BJ (cell line): Measurements from ENCODE around the gene NPBWR2. TPM values are rescaled to one million over a fixed set of nuclear protein-coding genes. Genes with fewer than 3 reads are reported as not detected.
"Not testable (repeated sequence)": the region's sequence is repeated elsewhere in the genome, so short reads cannot be mapped to it uniquely, and the experiment has no call there.

Experiments
- CTCF ChIA-PET: fragments of 350-600 bp; formaldehyde crosslinking; extraction: SDS; loops from one replicate; lab custom pipeline; 2021; ENCODE audit warnings: antibody characterized with exemption, inconsistent platforms; lab: Yijun Ruan, JAX
- POLR2A ChIA-PET: fragments of 300-600 bp; sonication (Branson Sonifier 250); formaldehyde crosslinking; extraction: SDS; loops from one replicate; lab custom pipeline; 2021; ENCODE audit warnings: antibody characterized with exemption; lab: Charles Lee
- DNase-seq: peaks from one replicate; pipeline ENCODE4 v3.0.0-alpha.2; 2011; ENCODE audit warnings: low read depth
- H3K27me3 ChIP-seq: 2 replicates; pipeline ENCODE4 v1.6.0; 2011; ENCODE audit warnings: low read length; ENCODE audit not compliant: control insufficient read depth, insufficient read depth
- H3K36me3 ChIP-seq: 2 replicates; pipeline ENCODE4 v1.5.1; 2011; ENCODE audit warnings: low read length; ENCODE audit not compliant: control insufficient read depth, insufficient read depth
- H3K4me3 ChIP-seq: 2 replicates; pipeline ENCODE4 v1.5.1; 2011; ENCODE audit warnings: low read depth, mild to moderate bottlenecking, control low read depth, low read length
- CTCF ChIP-seq: IDR thresholded peaks from 2 replicates; pipeline ENCODE4 v1.5.1; 2011; ENCODE audit warnings: low read depth, mild to moderate bottlenecking, control low read depth, inconsistent platforms, low read length, moderate library complexity; ENCODE audit not compliant: insufficient read depth
- polyA plus RNA-seq: library from polyadenylated mRNA; depleted of rRNA; stranded (reverse); fragments of >200 nt; gene quantifications from 2 replicates; pipeline ENCODE4 v1.2.3, GENCODE V29; 2011

Gene NPBWR2
- polyA plus RNA-seq, 1 experiment, result not detected

GRCh38 chr20:64119681-64120341 is 12.4 kb upstream of the NPBWR2 start:
- Histone ChIP-seq H3K36me3 (no peaks in the 10 kb centered on the region), H3K27me3 (peaks cover 4% of the 10 kb centered on the region; the same call in 1 of the 2 replicates), H3K4me3 (no peak overlapping the region)
- POLR2A ChIA-PET, result no interaction called here
- CTCF ChIA-PET, result interaction anchor here (0.6 to 5.1 kb wide), 21 partner anchors 12 to 582 kb away, joined by 3 to 49 read pairs (median 5); partner anchors contain the start of genes C20orf204, LKAAEAR1, NPBWR2 and OPRL1
- no peak for DNase-seq
- TF ChIP-seq CTCF, result no peak

DNA sequence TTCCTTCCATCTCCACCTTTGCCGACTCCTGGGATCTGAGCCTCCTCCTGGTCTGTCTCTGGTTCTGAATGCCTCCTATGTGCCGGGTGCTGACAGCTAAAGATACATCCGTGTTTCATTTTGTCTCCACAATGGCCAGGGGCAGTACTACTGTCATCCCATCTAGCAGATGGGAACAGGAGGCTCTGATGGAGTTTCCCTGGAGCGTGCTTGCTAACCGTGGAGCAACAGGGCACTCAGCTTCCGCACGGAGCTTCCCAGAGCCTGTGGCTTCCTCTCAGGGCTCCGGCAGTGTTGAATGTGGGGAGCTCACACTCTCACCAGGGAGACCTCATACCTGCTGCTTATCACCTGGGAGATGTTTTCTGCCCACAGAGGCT is 11.9 kb upstream of the NPBWR2 start:
- ChIA-PET POLR2A (no interaction called here), CTCF (interaction anchor here (0.8 to 5.1 kb wide), 8 partner anchors 11 to 581 kb away, joined by 4 to 49 read pairs (median 12); partner anchors contain the start of genes C20orf204, LKAAEAR1, NPBWR2 and OPRL1)
- no peak for DNase-seq
- H3K4me3 ChIP-seq, result no peak overlapping the region
- no peak for TF ChIP-seq CTCF
- no peaks in the 10 kb centered on the region for H3K36me3 ChIP-seq
- peaks cover 4% of the 10 kb centered on the region; the same call in 1 of the 2 replicates for H3K27me3 ChIP-seq

- CTCF ChIA-PET, result interaction anchor here (1.2 kb wide), 1 partner anchor 137 kb away, joined by 5 read pairs; the partner anchor contains the start of gene PRPF6
- H3K27me3 ChIP-seq, POLR2A ChIA-PET, H3K4me3 ChIP-seq, H3K36me3 ChIP-seq, DNase-seq: not testable (repeated sequence)
Observed at GRCh38 chr20:64117432-64117777, 10.0 kb upstream of the NPBWR2 start.

DNA sequence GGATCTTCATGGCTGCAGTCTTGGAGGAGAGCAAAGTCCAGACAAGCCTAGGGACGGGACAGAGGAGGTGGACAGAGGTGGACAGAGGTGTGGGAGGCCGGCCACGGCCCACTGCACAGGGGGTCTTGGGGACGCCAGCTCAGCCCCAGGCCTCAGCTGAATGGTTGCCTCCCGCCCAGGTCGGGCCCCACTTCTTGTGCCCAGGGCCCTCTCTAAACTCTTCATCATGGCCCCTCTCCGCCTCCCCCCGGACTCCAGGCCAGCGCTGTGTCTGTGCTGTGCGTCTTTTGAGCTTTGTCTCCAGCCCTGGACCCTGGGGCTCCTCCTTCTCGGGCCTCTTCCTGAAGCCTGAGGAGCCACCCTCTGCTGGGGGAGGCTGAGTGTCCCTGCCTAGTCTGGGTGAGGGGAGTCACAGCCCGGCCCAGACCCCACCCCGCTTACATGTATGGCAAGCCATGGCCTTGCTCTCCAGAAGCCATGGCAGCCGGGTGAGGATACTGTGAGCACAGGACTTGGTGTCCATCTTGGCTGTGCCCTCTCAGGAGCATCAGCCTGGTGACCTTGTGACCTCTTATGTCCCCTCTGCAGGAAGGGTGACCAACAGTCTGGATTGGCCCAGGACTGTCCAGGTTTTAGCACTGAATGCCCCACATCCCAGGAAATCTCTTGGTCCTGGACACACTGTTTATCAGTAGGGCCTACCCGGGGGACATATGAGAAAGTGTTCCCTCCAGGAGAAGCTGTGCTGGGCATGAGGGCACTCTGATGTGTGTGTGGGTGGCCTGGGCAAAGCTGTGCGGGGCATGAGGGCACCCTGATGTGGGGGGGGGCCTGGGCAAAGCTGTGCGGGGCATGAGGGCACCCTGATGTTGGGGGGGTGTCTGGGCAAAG is 9.4 kb upstream of the NPBWR2 start:
- TF ChIP-seq CTCF, result no peak
- no peaks in the 10 kb centered on the region for H3K36me3 ChIP-seq
- ChIA-PET CTCF (interaction anchor here (1.2 to 1.6 kb wide), 3 partner anchors 33 to 807 kb away, joined by 3 to 5 read pairs (median 4); partner anchors contain the start of genes LKAAEAR1 and PRPF6), POLR2A (no interaction called here)
- H3K27me3 ChIP-seq, result peaks cover 2% of the 10 kb centered on the region; the same call in 1 of the 2 replicates
- no peak overlapping the region for H3K4me3 ChIP-seq
- no peak for DNase-seq

DNA sequence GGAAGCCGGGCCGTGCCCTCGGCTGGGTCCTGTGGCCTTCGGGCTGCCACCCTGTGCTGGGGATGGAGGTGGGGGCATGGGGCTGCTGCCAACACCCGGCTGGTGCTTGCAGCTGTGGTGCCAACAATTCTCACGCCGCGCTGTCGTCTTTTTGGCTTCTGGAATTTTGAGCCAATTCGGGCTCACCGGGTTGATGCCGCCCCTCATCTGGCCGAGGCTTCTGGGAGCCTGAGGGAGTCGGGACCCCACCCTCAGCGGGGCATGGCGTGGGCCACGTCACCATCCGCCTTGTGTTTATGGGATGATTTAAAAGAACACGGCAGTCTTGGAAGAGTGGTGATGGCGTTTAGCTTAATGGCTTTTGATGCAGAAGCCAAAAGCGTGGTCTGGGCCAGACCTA is 8.7 kb upstream of the NPBWR2 start:
- no peaks in the 10 kb centered on the region for H3K27me3 ChIP-seq
- ChIA-PET CTCF (interaction anchor here (1.2 to 1.6 kb wide), 2 partner anchors 32 to 806 kb away, joined by 3 to 4 read pairs; partner anchors contain the start of gene LKAAEAR1), POLR2A (no interaction called here)
- H3K4me3 ChIP-seq, result no peak overlapping the region
- no peaks in the 10 kb centered on the region for H3K36me3 ChIP-seq
- DNase-seq, result no peak
- no peak for TF ChIP-seq CTCF
